ENCODE results near the gene SLC9A7. TPM values are rescaled to one million over a fixed set of nuclear protein-coding genes. Genes with fewer than 3 reads are reported as not detected.

SLC9A7 gene
- polyA plus RNA-seq, 2 of the 4 experiments (the other 2 are of a cell fraction) = 9.8 to 21.1 TPM

DNA sequence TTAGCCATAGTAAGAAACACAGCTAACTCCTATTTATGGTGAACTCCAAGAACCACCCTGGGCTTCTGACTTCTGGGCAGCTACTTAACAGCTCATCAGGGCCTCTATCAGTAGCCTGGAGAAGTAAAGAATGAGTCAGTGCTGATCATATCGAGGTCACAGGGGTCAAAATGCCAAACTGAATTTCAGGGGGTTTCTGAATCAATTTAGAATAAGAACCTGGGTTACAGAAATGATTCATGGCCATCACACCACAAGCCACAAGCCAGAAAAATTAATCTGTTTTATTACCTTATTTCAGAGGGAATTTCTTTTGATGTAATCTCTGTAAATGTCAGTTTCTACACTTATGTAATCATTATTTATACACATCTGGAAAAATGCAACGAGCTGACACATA lies 121.0 kb downstream of the SLC9A7 start (continued):
- TF ChIP-seq HOXB5 (CRISPR knock-in tag; IDR thresholded peaks at IDR 0.05) = no peak

DNA sequence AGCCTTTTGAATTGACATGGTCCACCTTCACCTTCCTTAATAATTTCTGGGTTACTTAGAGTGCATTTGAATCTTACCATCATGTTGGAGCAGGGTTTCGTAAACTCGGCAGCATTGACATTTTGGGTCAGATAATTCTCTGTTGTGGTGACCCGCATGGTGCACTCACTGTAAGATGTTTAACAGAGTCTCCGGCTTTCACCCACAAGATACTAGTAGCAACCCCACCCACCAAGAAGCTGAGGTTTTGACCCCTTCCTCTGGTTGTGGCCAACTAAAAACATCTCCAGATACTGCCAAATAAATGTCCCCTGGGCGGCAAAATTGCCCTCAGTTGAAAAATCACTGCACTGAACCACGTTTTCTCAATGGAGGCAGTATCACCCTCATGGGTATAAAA lies 122.7 kb downstream of the SLC9A7 start:
- Histone ChIP-seq H3K9me3 (no peaks in the 10 kb centered on the region), H3K4me2 (no peak overlapping the region), H3K4me3 (no peak overlapping the region), H3K27ac (no peak overlapping the region), H3K4me1 (peaks cover 23% of the 10 kb centered on the region)
- no peak for DNase-seq (ENCODE audit: low read depth in 1 of 2, low spot score in 1 of 2)
- no peak for TF ChIP-seq EHMT2 (IDR thresholded peaks at IDR 0.05; ENCODE audit: low read depth)
- TF ChIP-seq EP300 (IDR thresholded peaks at IDR 0.05) = no peak
- no peak for TF ChIP-seq RNF2 (IDR thresholded peaks at IDR 0.05; ENCODE audit: borderline replicate concordance, low read depth)
- no peak for TF ChIP-seq MAZ (IDR thresholded peaks at IDR 0.05; ENCODE audit: borderline replicate concordance, low read depth, low read length)
- no peak for TF ChIP-seq HOXA7 (CRISPR knock-in tag; IDR thresholded peaks at IDR 0.05)
- no peak for TF ChIP-seq NPAS2 (CRISPR knock-in tag; IDR thresholded peaks at IDR 0.05; ENCODE audit: borderline replicate concordance)
- no peak for TF ChIP-seq ZC3H11A (IDR thresholded peaks at IDR 0.05)
- TF ChIP-seq, protein P1, sequence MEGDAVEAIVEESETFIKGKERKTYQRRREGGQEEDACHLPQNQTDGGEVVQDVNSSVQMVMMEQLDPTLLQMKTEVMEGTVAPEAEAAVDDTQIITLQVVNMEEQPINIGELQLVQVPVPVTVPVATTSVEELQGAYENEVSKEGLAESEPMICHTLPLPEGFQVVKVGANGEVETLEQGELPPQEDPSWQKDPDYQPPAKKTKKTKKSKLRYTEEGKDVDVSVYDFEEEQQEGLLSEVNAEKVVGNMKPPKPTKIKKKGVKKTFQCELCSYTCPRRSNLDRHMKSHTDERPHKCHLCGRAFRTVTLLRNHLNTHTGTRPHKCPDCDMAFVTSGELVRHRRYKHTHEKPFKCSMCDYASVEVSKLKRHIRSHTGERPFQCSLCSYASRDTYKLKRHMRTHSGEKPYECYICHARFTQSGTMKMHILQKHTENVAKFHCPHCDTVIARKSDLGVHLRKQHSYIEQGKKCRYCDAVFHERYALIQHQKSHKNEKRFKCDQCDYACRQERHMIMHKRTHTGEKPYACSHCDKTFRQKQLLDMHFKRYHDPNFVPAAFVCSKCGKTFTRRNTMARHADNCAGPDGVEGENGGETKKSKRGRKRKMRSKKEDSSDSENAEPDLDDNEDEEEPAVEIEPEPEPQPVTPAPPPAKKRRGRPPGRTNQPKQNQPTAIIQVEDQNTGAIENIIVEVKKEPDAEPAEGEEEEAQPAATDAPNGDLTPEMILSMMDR (IDR thresholded peaks at IDR 0.05) = no peak
- no peak for TF ChIP-seq BHLHE40 (IDR thresholded peaks at IDR 0.05; ENCODE audit: low read depth, low read length)
- no peak for TF ChIP-seq HOXB5 (CRISPR knock-in tag; IDR thresholded peaks at IDR 0.05)
- TF ChIP-seq CEBPB (IDR thresholded peaks at IDR 0.05) = no peak
- TF ChIP-seq SREBF2 (IDR thresholded peaks at IDR 0.05) = no peak
- TF ChIP-seq TP53 (CRISPR knock-in tag; IDR thresholded peaks at IDR 0.05) = no peak
- no peak for TF ChIP-seq TFCP2L1 (CRISPR knock-in tag; IDR thresholded peaks at IDR 0.05)
- TF ChIP-seq MAFK (IDR thresholded peaks at IDR 0.05; ENCODE audit: partially characterized antibody) = no peak
- no peak for FAIRE-seq
- ChIA-PET POLR2A (no interaction called here), CTCF (interaction anchor here (1.1 kb wide), 1 partner anchor 11 kb away, joined by 3 read pairs; no protein-coding TSS in a partner anchor)
- ATAC-seq = no peak
- 90% methylated on average over 4 of the region's 6 CpGs for WGBS (ENCODE audit: missing lambda C conversion rate)

DNA sequence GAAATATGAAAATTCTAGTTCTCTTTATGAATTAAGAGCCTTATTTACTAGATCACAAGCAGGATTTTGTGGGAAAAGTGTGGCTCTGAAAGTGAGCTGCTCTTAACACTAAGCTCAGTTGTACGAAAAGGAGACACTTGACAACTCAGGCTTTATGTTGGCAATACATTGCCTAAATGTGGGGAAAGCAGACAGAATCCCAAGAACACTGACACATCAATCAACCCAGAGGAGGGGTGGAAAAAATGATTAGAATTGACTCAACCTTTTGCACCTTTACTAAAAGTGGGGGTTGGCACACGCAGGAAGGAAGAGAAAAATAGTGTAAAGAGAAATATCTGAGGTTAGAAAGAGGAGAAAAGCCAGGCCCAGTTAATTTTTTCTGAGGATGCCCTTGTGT lies 123.7 kb downstream of the SLC9A7 start:
- CTCF ChIA-PET = interaction anchor here (0.6 to 1.0 kb wide), 2 partner anchors 19 to 1360 kb away, joined by 3 read pairs; no protein-coding TSS in a partner anchor
- peaks cover 23% of the 10 kb centered on the region for H3K4me1 ChIP-seq

More for the DNA sequence above, 123.7 kb downstream of the SLC9A7 start:
- no peaks in the 10 kb centered on the region for H3K9me3 ChIP-seq
- no peak overlapping the region for H3K4me2 ChIP-seq
- POLR2A ChIA-PET = no interaction called here
- DNase-seq (ENCODE audit: low read depth in 1 of 2, low spot score in 1 of 2) (no peak), ATAC-seq (no peak), FAIRE-seq (no peak)
- 88% methylated on average over 2 of the region's 2 CpGs for WGBS (ENCODE audit: missing lambda C conversion rate)
- no peak overlapping the region for H3K27ac ChIP-seq
- TF ChIP-seq RARB (CRISPR knock-in tag; IDR thresholded peaks at IDR 0.05) (no peak), JUNB (IDR thresholded peaks at IDR 0.05) (no peak), FOSB (CRISPR knock-in tag; IDR thresholded peaks at IDR 0.05) (no peak), SMC3 (IDR thresholded peaks at IDR 0.05) (no peak), BHLHE40 (IDR thresholded peaks at IDR 0.05; ENCODE audit: low read depth, low read length) (no peak)
- TF ChIP-seq, protein P2, sequence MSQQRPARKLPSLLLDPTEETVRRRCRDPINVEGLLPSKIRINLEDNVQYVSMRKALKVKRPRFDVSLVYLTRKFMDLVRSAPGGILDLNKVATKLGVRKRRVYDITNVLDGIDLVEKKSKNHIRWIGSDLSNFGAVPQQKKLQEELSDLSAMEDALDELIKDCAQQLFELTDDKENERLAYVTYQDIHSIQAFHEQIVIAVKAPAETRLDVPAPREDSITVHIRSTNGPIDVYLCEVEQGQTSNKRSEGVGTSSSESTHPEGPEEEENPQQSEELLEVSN (IDR thresholded peaks at IDR 0.05; ENCODE audit: borderline replicate concordance, low read depth) = no peak
- TF ChIP-seq, protein P3, sequence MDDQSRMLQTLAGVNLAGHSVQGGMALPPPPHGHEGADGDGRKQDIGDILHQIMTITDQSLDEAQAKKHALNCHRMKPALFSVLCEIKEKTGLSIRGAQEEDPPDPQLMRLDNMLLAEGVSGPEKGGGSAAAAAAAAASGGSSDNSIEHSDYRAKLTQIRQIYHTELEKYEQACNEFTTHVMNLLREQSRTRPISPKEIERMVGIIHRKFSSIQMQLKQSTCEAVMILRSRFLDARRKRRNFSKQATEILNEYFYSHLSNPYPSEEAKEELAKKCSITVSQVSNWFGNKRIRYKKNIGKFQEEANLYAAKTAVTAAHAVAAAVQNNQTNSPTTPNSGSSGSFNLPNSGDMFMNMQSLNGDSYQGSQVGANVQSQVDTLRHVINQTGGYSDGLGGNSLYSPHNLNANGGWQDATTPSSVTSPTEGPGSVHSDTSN (IDR thresholded peaks at IDR 0.05) = no peak
- no peak overlapping the region for H3K4me3 ChIP-seq
